Liver (tissue), 9 donors: ENCODE data around the gene SEMA5A. TPM values are rescaled to one million over a fixed set of nuclear protein-coding genes. Genes with fewer than 3 reads are reported as not detected.

Experiments
- DNase-seq: peaks from one replicate; pipeline ENCODE4 v3.0.0-alpha.2; 2017; ENCODE audit warnings: low spot score
- H3K27ac ChIP-seq, 2 donors: one replicate each; pipeline ENCODE4 v1.7.0; 2013; ENCODE audit warnings: inconsistent platforms in 2 of 2, low read length in 2 of 2, control low read depth in 1 of 2, low read depth in 1 of 2, mild to moderate bottlenecking in 1 of 2
- H3K27me3 ChIP-seq, 4 donors: one replicate each; pipeline versions ENCODE4 v1.6.1 to v1.7.0; 2013; ENCODE audit warnings: low read length in 3 of 4, inconsistent platforms in 1 of 4, mild to moderate bottlenecking in 1 of 4, moderate library complexity in 1 of 4; ENCODE audit not compliant: control insufficient read depth in 4 of 4, insufficient read depth in 4 of 4
- H3K36me3 ChIP-seq, 4 donors: one replicate each; pipeline versions ENCODE4 v1.6.1 to v1.7.0; 2013; ENCODE audit warnings: low read length in 3 of 4, mild to moderate bottlenecking in 3 of 4, low read depth in 1 of 4, moderate library complexity in 1 of 4; ENCODE audit not compliant: control insufficient read depth in 4 of 4, insufficient read depth in 3 of 4
- H3K4me1 ChIP-seq, 4 donors: one replicate each; pipeline versions ENCODE4 v1.6.1 to v1.7.0; 2013; ENCODE audit warnings: low read length in 3 of 4, mild to moderate bottlenecking in 3 of 4, moderate library complexity in 1 of 4; ENCODE audit not compliant: control insufficient read depth in 4 of 4, insufficient read depth in 4 of 4
- H3K4me3 ChIP-seq, 3 donors: one replicate each; pipeline versions ENCODE4 v1.6.1 to v1.7.0; 2013; ENCODE audit warnings: low read length in 3 of 3, control low read depth in 1 of 3, low read depth in 1 of 3, mild to moderate bottlenecking in 1 of 3
- H3K9ac ChIP-seq, 2 donors: one replicate each; pipeline ENCODE4 v1.7.0; 2013; ENCODE audit warnings: low read length in 2 of 2, mild to moderate bottlenecking in 2 of 2, moderate library complexity in 2 of 2, control low read depth in 1 of 2, low read depth in 1 of 2
- H3K9me3 ChIP-seq, 4 donors: one replicate each; pipeline versions ENCODE4 v1.6.1 to v1.7.0; 2013; ENCODE audit warnings: low read length in 3 of 4; ENCODE audit not compliant: control insufficient read depth in 4 of 4
- EGR1 ChIP-seq, 2 donors: IDR thresholded peaks; 2 replicates each; pipeline ENCODE4 v1.6.1; 2016 to 2018; ENCODE audit warnings: antibody characterized with exemption in 2 of 2, low read depth in 2 of 2
- FOXA1 ChIP-seq: IDR thresholded peaks from 2 replicates; pipeline ENCODE4 v1.6.1; 2016; ENCODE audit warnings: antibody characterized with exemption
- FOXA2 ChIP-seq: IDR thresholded peaks from 2 replicates; pipeline ENCODE4 v1.6.1; 2016; ENCODE audit warnings: antibody characterized with exemption
- GABPA ChIP-seq, 2 donors: IDR thresholded peaks in 1 of 2; conservative IDR thresholded peaks in 1 of 2; 2 replicates each; pipeline ENCODE4 v1.6.1; 2016; ENCODE audit warnings: antibody characterized with exemption in 2 of 2, mild to moderate bottlenecking in 1 of 2, moderate library complexity in 1 of 2
- HNF4A ChIP-seq, 2 donors: conservative IDR thresholded peaks; 2 replicates each; pipeline ENCODE4 v1.6.1; 2016; ENCODE audit warnings: antibody characterized with exemption in 2 of 2, mild to moderate bottlenecking in 2 of 2
- HNF4G ChIP-seq: IDR thresholded peaks from 2 replicates; pipeline ENCODE4 v1.6.1; 2016; ENCODE audit warnings: antibody characterized with exemption
- JUND ChIP-seq, 2 donors: IDR thresholded peaks; 2 replicates each; pipeline ENCODE4 v1.6.1; 2016; ENCODE audit warnings: antibody characterized with exemption in 2 of 2
- MAX ChIP-seq: IDR thresholded peaks from 2 replicates; pipeline ENCODE4 v1.6.1; 2016; ENCODE audit warnings: antibody characterized with exemption
- NR2F2 ChIP-seq: IDR thresholded peaks from 2 replicates; pipeline ENCODE4 v1.6.1; 2016; ENCODE audit warnings: antibody characterized with exemption
- RAD21 ChIP-seq, 2 donors: IDR thresholded peaks; 2 replicates each; pipeline ENCODE4 v1.6.1; 2016; ENCODE audit warnings: antibody characterized with exemption in 2 of 2, mild to moderate bottlenecking in 2 of 2
- RXRA ChIP-seq, 2 donors: IDR thresholded peaks; 2 replicates each; pipeline ENCODE4 v1.6.1; 2017 to 2018; ENCODE audit warnings: antibody characterized with exemption in 2 of 2, mild to moderate bottlenecking in 1 of 2
- SP1 ChIP-seq: IDR thresholded peaks from 2 replicates; pipeline ENCODE4 v1.6.1; 2018; ENCODE audit warnings: antibody characterized with exemption, mild to moderate bottlenecking
- TAF1 ChIP-seq: conservative IDR thresholded peaks from 2 replicates; pipeline ENCODE4 v1.6.1; 2016; ENCODE audit warnings: antibody characterized with exemption, mild to moderate bottlenecking
- YY1 ChIP-seq: IDR thresholded peaks from 2 replicates; pipeline ENCODE4 v1.6.1; 2016; ENCODE audit warnings: antibody characterized with exemption, mild to moderate bottlenecking
- ZBTB33 ChIP-seq: IDR thresholded peaks from 2 replicates; pipeline ENCODE4 v1.6.1; 2016; ENCODE audit warnings: antibody characterized with exemption
- WGBS: extraction: QIAGEN DNeasy Blood & Tissue Kit; methylation state at CpG from one replicate; pipeline ENCODE4 v1.1.7; 2013; 5-methylcytosine and 5-hydroxymethylcytosine counted together
- polyA plus RNA-seq, 2 donors: library from polyadenylated mRNA; stranded (reverse) in 1 of 2; unstranded in 1 of 2; fragments of 200-250 nt in 1 of 2; fragments of >200 nt in 1 of 2; fragmentation: Nextera tagmentation in 1 of 2; extraction: Ambion mirVana in 1 of 2; gene quantifications; one replicate each; pipeline versions ENCODE4 v1.2.1 to v1.2.3, GENCODE V29; 2013 to 2015
- total RNA-seq, 2 donors: library from RNA; depleted of rRNA; stranded (reverse); fragments of >200 nt; gene quantifications; one replicate each; pipeline ENCODE4 v1.2.3, GENCODE V29; 2014
- TF ChIP-seq, protein P1 (sequence below): IDR thresholded peaks from 2 replicates; pipeline ENCODE4 v1.6.1; 2016; ENCODE audit warnings: antibody characterized with exemption, mild to moderate bottlenecking
- TF ChIP-seq, protein P2 (sequence below): IDR thresholded peaks from 2 replicates; pipeline ENCODE4 v1.6.1; 2016; ENCODE audit warnings: antibody characterized with exemption
- TF ChIP-seq, protein P3 (sequence below): fragments of 150-350 bp; IDR thresholded peaks from 2 replicates; pipeline ENCODE4 v1.5.1; 2017; ENCODE audit warnings: improper control_type of control experiment, low read depth, low read length; ENCODE audit not compliant: missing input control
- donor health status: healthy.
- donor health status: healthy.
- donor health status: healthy.
- donor health status: healthy.
- donor health status: healthy.

Gene SEMA5A
- total and polyA plus RNA-seq, 4 donors = 1.1 to 5.8 (median 3.2) TPM

GRCh38 chr5:9347032-9347431, 198.8 kb downstream of the SEMA5A start:
- DNase-seq = no peak
- Histone ChIP-seq H3K36me3 (no peaks in the 10 kb centered on the region), H3K27me3 (no peaks in the 10 kb centered on the region), H3K9me3 (no peaks in the 10 kb centered on the region), H3K4me3 (no peak overlapping the region), H3K9ac (no peak overlapping the region), H3K4me1 (peaks cover 0 to 5% (median 2%) of the 10 kb centered on the region in 4 donors), H3K27ac (no peak overlapping the region)
- WGBS = 84% methylated on average over 3 of the region's 3 CpGs
- TF ChIP-seq, protein P1, sequence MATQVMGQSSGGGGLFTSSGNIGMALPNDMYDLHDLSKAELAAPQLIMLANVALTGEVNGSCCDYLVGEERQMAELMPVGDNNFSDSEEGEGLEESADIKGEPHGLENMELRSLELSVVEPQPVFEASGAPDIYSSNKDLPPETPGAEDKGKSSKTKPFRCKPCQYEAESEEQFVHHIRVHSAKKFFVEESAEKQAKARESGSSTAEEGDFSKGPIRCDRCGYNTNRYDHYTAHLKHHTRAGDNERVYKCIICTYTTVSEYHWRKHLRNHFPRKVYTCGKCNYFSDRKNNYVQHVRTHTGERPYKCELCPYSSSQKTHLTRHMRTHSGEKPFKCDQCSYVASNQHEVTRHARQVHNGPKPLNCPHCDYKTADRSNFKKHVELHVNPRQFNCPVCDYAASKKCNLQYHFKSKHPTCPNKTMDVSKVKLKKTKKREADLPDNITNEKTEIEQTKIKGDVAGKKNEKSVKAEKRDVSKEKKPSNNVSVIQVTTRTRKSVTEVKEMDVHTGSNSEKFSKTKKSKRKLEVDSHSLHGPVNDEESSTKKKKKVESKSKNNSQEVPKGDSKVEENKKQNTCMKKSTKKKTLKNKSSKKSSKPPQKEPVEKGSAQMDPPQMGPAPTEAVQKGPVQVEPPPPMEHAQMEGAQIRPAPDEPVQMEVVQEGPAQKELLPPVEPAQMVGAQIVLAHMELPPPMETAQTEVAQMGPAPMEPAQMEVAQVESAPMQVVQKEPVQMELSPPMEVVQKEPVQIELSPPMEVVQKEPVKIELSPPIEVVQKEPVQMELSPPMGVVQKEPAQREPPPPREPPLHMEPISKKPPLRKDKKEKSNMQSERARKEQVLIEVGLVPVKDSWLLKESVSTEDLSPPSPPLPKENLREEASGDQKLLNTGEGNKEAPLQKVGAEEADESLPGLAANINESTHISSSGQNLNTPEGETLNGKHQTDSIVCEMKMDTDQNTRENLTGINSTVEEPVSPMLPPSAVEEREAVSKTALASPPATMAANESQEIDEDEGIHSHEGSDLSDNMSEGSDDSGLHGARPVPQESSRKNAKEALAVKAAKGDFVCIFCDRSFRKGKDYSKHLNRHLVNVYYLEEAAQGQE = no peak
- TF ChIP-seq HNF4G = no peak
- no peak for TF ChIP-seq JUND (IDR thresholded peaks at IDR 0.05)
- no peak for TF ChIP-seq GABPA (IDR thresholded peaks at IDR 0.05 in 1 of 2, conservative IDR thresholded peaks at IDR 0.05 in 1 of 2)
- TF ChIP-seq RAD21 (IDR thresholded peaks at IDR 0.05) = no peak
- TF ChIP-seq FOXA1 = no peak
- no peak for TF ChIP-seq SP1
- no peak for TF ChIP-seq FOXA2
- no peak for TF ChIP-seq MAX
- TF ChIP-seq EGR1 (IDR thresholded peaks at IDR 0.05; ENCODE audit: low read depth in 2 of 2) = no peak
- no peak for TF ChIP-seq HNF4A (conservative IDR thresholded peaks at IDR 0.05)
- no peak for TF ChIP-seq TAF1
- TF ChIP-seq RXRA (IDR thresholded peaks at IDR 0.05) = no peak

GRCh38 chr5:9344751-9345240, 201.1 kb downstream of the SEMA5A start:
- Histone ChIP-seq H3K27me3 (no peaks in the 10 kb centered on the region), H3K4me3 (no peak overlapping the region), H3K36me3 (no peaks in the 10 kb centered on the region), H3K4me1 (peaks cover 0 to 5% (median 2%) of the 10 kb centered on the region in 4 donors), H3K27ac (no peak overlapping the region), H3K9me3 (no peaks in the 10 kb centered on the region), H3K9ac (no peak overlapping the region)
- WGBS = 96% methylated on average over 1 of the region's 1 CpG
- DNase-seq = no peak
- TF ChIP-seq MAX (no peak), ZBTB33 (no peak), FOXA2 (no peak), GABPA (IDR thresholded peaks at IDR 0.05 in 1 of 2, conservative IDR thresholded peaks at IDR 0.05 in 1 of 2) (no peak), YY1 (no peak), SP1 (no peak), TAF1 (no peak), RXRA (IDR thresholded peaks at IDR 0.05) (no peak), HNF4G (no peak), FOXA1 (no peak), NR2F2 (no peak), RAD21 (IDR thresholded peaks at IDR 0.05) (no peak), JUND (IDR thresholded peaks at IDR 0.05) (no peak), HNF4A (conservative IDR thresholded peaks at IDR 0.05) (no peak), EGR1 (IDR thresholded peaks at IDR 0.05; ENCODE audit: low read depth in 2 of 2) (no peak)
- TF ChIP-seq, protein P2, sequence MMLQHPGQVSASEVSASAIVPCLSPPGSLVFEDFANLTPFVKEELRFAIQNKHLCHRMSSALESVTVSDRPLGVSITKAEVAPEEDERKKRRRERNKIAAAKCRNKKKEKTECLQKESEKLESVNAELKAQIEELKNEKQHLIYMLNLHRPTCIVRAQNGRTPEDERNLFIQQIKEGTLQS = no peak
- TF ChIP-seq, protein P1 = no peak
- TF ChIP-seq, protein P3, sequence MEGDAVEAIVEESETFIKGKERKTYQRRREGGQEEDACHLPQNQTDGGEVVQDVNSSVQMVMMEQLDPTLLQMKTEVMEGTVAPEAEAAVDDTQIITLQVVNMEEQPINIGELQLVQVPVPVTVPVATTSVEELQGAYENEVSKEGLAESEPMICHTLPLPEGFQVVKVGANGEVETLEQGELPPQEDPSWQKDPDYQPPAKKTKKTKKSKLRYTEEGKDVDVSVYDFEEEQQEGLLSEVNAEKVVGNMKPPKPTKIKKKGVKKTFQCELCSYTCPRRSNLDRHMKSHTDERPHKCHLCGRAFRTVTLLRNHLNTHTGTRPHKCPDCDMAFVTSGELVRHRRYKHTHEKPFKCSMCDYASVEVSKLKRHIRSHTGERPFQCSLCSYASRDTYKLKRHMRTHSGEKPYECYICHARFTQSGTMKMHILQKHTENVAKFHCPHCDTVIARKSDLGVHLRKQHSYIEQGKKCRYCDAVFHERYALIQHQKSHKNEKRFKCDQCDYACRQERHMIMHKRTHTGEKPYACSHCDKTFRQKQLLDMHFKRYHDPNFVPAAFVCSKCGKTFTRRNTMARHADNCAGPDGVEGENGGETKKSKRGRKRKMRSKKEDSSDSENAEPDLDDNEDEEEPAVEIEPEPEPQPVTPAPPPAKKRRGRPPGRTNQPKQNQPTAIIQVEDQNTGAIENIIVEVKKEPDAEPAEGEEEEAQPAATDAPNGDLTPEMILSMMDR = no peak
